Adrenal gland (tissue), 12 donors: ENCODE results near the gene KYNU. TPM values are rescaled to one million over a fixed set of nuclear protein-coding genes. Genes with fewer than 3 reads are reported as not detected.
A peak's percentile ranks its signal among the peaks of the same experiment; 100 is the strongest.
"Not testable (repeated sequence)": the region's sequence is repeated elsewhere in the genome, so short reads cannot be mapped to it uniquely, and the experiment has no call there.

ENCODE experiments used
- DNase-seq, 7 donors: peaks; one replicate each; pipeline ENCODE4 v3.0.0-alpha.2; 2019 to 2020
- H3K27ac ChIP-seq, 5 donors: fragments of 200-600 bp; sonication (generic) in 4 of 5; 1 replicate in 3 of 5; 2 replicates in 2 of 5; pipeline versions ENCODE4 v1.5.1 to v1.8.0; 2016 to 2020; ENCODE audit warnings: mild to moderate bottlenecking in 1 of 5
- H3K27me3 ChIP-seq: fragments of 200-600 bp; 2 replicates; pipeline ENCODE4 v1.8.0; 2021
- H3K36me3 ChIP-seq, 2 donors: fragments of 200-600 bp; replicated peaks in 1 of 2; 1 replicate in 1 of 2; 2 replicates in 1 of 2; pipeline versions ENCODE4 v1.5.1 to v1.8.0; 2018 to 2022
- H3K4me1 ChIP-seq, 2 donors: fragments of 200-600 bp; replicated peaks in 1 of 2; 1 replicate in 1 of 2; 2 replicates in 1 of 2; pipeline versions ENCODE4 v1.5.1 to v1.8.0; 2018 to 2021
- H3K4me3 ChIP-seq, 4 donors: fragments of 200-600 bp; sonication (generic) in 3 of 4; one replicate each; pipeline ENCODE4 v1.5.1; 2016 to 2018
- H3K9me3 ChIP-seq, 3 donors: fragments of 200-600 bp; sonication (generic) in 1 of 3; replicated peaks in 1 of 3; 1 replicate in 2 of 3; 2 replicates in 1 of 3; pipeline versions ENCODE4 v1.5.1 to v1.8.0; 2016 to 2021
- CTCF ChIP-seq, 6 experiments: fragments of 450-650 bp in 4 of 6; fragments of 200-600 bp in 2 of 6; sonication (generic) in 1 of 6; IDR thresholded peaks; 1 replicate in 5 of 6; 2 replicates in 1 of 6; pipeline versions ENCODE4 v1.5.1 to v1.8.0; 2016 to 2021; ENCODE audit warnings: antibody characterized with exemption in 6 of 6, mild to moderate bottlenecking in 2 of 6, moderate library complexity in 1 of 6
- POLR2A ChIP-seq, 2 donors: fragments of 450-650 bp; IDR thresholded peaks; one replicate each; pipeline ENCODE4 v1.6.1; 2017; ENCODE audit warnings: antibody characterized with exemption in 2 of 2, mild to moderate bottlenecking in 2 of 2, moderate library complexity in 1 of 2
- whole genome bisulfite sequencing, 4 donors: extraction: QIAGEN DNeasy Blood & Tissue Kit in 2 of 4; methylation state at CpG; one replicate each; pipeline versions ENCODE4 v1.1.5 to v1.1.7; 2013 to 2017; 5-methylcytosine and 5-hydroxymethylcytosine counted together
- intact Hi-C, 2 donors: fragments of 100-400 bp; cut with DNase I; formaldehyde crosslinking; loops; one replicate each; pipeline versions ENCODE4 v1.14.1 to v1.15.0; 2022 to 2023
- polyA plus RNA-seq, 3 donors: library from polyadenylated mRNA; stranded (reverse); fragments of 200-250 nt in 2 of 3; fragments of 350-450 nt in 1 of 3; fragmentation: Illumina TruSeq in 1 of 3; extraction: RNeasy Lipid Tissue Mini Kit (QIAGEN cat#74804) in 1 of 3; gene quantifications; one replicate each; pipeline ENCODE4 v1.2.3, GENCODE V29; 2013 to 2014
- total RNA-seq, 9 donors: library from RNA; depleted of rRNA in 4 of 9; stranded (reverse); fragments of >200 nt in 4 of 9; fragments of 120-200 nt in 1 of 9; fragmentation: NEBNext Ultra II Directional in 1 of 9; extraction: Animal tissue kit (Norgen Biotek cat#: 25700) in 1 of 9; gene quantifications; one replicate each; pipeline versions ENCODE4 v1.1.0 to v1.2.4, GENCODE V29; 2013 to 2023
- donor health status: healthy with polysubstance abuse.
- donor health status: Bipolar disorder and iron deficiency.
- donor health status: DM: yes; HTN: yes; CAD: no.
- donor health status: DM: no; HTN: no; CAD: no.
- donor health status: DM: no; HTN: no; CAD: no.
- donor health status: DM: yes; HTN: yes; CAD: no.

KYNU gene
- total and polyA plus RNA-seq, 12 donors: 1.9 to 30.2 (median 9.2) TPM

DNA sequence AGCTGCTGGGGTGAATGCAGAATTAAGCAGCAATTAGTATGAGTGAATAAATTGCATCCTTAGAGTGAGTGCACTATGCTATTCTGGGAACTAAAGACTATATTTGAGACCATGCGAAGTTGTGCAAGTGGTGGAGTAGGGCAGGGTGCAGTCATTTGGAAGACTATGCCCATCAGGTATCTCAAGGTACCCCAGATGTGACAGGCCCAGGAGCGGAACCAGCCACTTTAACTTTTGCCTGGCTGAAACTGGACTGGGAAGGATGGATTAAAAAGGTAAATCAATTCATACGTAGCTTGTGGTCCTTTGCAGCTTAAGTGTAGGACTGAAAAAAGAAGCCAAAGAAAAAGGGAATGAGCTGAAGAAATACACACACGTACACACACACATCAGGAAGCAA, 1.7 kb downstream of the KYNU start:
- no peak for TF ChIP-seq CTCF (IDR thresholded peaks at IDR 0.05)
- Histone ChIP-seq H3K27me3 (no peaks in the 10 kb centered on the region), H3K9me3 (no peaks in the 10 kb centered on the region), H3K4me3 (peak overlapping the region in 1 of 4 donors; percentile 34), H3K4me1 (peaks cover 0 to 9% of the 10 kb centered on the region in 2 donors), H3K27ac (no peak overlapping the region), H3K36me3 (no peaks in the 10 kb centered on the region)
- intact Hi-C loops: no loop called here
- 84 to 90% (median 87%) methylated on average over 4 of the region's 4 CpGs for WGBS, 4 donors
- no peak for DNase-seq

DNA sequence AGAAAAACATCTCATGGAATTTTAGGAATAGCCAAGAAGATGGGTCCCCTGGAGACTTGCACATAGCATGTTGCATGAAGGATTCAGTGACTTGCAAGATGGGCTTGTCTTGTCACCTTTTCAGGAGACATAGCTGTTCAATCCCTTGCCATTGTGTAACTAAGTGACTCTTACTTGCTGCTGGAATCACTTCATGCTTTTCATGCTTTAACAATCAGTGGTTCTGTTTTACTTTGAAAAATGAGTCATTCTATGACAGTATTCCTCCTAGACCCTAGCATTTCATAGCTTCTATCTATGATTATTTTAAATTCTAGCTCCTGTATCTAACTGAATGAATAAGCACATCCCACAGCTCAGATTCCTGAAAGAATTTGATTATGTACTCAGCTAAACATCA, 2.8 kb downstream of the KYNU start:
- intact Hi-C loops: loop anchor here in 1 of 2 donors (10.0 kb wide), 1 partner anchor 95 kb away; no protein-coding TSS in a partner anchor
- Histone ChIP-seq H3K9me3 (no peaks in the 10 kb centered on the region), H3K27ac (no peak overlapping the region), H3K4me1 (no peaks in the 10 kb centered on the region), H3K27me3 (no peaks in the 10 kb centered on the region), H3K4me3 (no peak overlapping the region), H3K36me3 (no peaks in the 10 kb centered on the region)
- TF ChIP-seq POLR2A (IDR thresholded peaks at IDR 0.05) (no peak), CTCF (IDR thresholded peaks at IDR 0.05) (no peak)
- DNase-seq: no peak

- Histone ChIP-seq H3K9me3 (no peaks in the 10 kb centered on the region), H3K27ac (no peak overlapping the region), H3K4me1 (no peaks in the 10 kb centered on the region), H3K4me3 (no peak overlapping the region), H3K27me3 (no peaks in the 10 kb centered on the region), H3K36me3 (no peaks in the 10 kb centered on the region)
- intact Hi-C loops: loop anchor here in 1 of 2 donors (10.0 kb wide), 1 partner anchor 93 kb away; no protein-coding TSS in a partner anchor
- TF ChIP-seq CTCF (IDR thresholded peaks at IDR 0.05): no peak
- no peak for TF ChIP-seq POLR2A (IDR thresholded peaks at IDR 0.05)
- 95 to 100% (median 96%) methylated on average over 3 of the region's 3 CpGs for WGBS, 4 donors
- DNase-seq: no peak
Measured at GRCh38 chr2:142881619-142882018, 4.2 kb downstream of the KYNU start.

DNA sequence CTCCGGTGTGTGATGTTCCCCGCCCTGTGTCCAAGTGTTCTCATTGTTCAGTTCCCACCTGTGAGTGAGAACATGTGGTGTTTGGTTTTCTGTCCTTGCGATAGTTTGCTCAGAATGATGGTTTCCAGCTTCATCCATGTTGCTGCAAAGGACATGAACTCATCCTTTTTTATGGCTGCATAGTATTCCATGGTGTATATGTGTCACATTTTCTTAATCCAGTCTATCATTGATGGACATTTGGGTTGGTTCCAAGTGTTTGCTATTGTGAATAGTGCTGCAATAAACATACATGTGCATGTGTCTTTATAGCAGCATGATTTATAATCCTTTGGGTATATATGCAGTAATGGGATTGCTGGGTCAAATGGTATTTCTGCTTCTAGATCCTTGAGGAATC, 5.0 kb downstream of the KYNU start:
- 90 to 97% (median 96%) methylated on average over 3 of the region's 3 CpGs for WGBS, 4 donors
- intact Hi-C loops: loop anchor here in 1 of 2 donors (10.0 kb wide), 1 partner anchor 92 kb away; no protein-coding TSS in a partner anchor
- not testable (repeated sequence) for H3K9me3 ChIP-seq, H3K27ac ChIP-seq, H3K4me1 ChIP-seq, H3K36me3 ChIP-seq, DNase-seq, H3K27me3 ChIP-seq, H3K4me3 ChIP-seq

GRCh38 chr2:142883526-142883925, 6.1 kb downstream of the KYNU start:
- Histone ChIP-seq H3K4me1 (no peaks in the 10 kb centered on the region), H3K9me3 (no peaks in the 10 kb centered on the region), H3K27me3 (no peaks in the 10 kb centered on the region), H3K4me3 (no peak overlapping the region), H3K27ac (no peak overlapping the region), H3K36me3 (no peaks in the 10 kb centered on the region)
- intact Hi-C loops: loop anchor here in 1 of 2 donors (10.0 kb wide), 1 partner anchor 91 kb away; no protein-coding TSS in a partner anchor
- DNase-seq: no peak
- TF ChIP-seq CTCF (IDR thresholded peaks at IDR 0.05) (no peak), POLR2A (IDR thresholded peaks at IDR 0.05) (no peak)
